ENCODE measurements around the gene CLDN9. TPM values are rescaled to one million over a fixed set of nuclear protein-coding genes. Genes with fewer than 3 reads are reported as not detected.

The CLDN9 gene
- polyA plus RNA-seq, 1 donor from 2014 or later, result not detected

DNA sequence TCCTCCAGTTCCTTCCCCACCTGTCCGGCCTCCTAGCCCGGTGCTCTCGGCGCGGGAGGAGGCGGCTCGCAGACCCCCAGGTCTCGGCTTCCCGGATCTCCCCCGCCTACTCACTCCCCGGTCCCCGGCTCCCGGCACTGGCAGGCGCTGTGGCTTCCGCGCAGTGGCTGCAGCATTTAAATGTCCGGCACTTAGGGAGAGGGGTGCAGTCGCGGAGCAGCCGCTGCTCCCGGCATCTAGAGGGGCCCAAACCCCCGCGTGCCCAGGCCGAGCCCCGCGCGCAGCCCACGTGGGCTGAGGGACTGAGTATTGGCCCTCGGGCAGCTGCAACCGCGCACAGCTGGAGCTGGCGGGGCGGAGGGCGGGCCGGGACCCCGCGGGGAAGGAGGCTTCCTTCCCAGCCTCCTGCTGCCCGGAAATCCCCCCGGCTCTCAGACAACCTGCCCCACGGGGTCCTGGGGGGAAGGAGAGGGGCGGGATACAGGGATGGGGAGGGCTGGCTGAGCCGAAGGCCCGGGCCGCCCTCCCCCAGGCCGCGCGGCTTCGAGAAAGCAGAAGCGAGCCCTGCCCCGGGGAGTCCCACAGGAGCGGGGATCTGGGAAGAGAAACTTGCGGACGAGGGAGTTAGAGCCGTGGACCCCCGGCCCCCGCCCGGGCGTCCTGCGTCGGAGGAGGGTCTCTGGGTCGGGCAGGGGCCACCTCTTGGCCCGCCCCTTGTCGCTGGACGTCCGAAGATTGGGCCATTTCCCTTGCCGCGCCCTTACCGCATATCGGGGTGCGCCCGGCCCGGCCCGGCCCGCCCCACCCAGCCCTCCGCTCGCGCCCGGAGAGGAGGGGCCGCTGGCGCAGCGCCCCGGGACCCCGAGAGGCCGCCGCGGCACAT, 33.3 kb downstream of the CLDN9 start, which contains the start of gene MMP25:
MMP25 (plus strand) TSS at position 804 of the 883 bp plus-strand sequence. CDS start 357 bp downstream, outside the sequence.
- Histone ChIP-seq H3K4me2 (ENCODE audit: low read length) (peak within 1 kb of the TSS; percentile 49), H3K79me2 (replicated peaks; ENCODE audit: insufficient read depth, low read length) (no peaks in the 10 kb centered on the region), H3K27me3 (ENCODE audit: insufficient read depth, low read depth, low read length) (peaks cover 79% of the 10 kb centered on the region), H3K27ac (ENCODE audit: low read length) (no peak within 1 kb of the TSS), H4K20me1 (ENCODE audit: insufficient read depth) (no peaks in the 10 kb centered on the region), H2AFZ (ENCODE audit: low read depth, low read length) (no peak within 1 kb of the TSS), H3K4me3 (ENCODE audit: low read length) (peak within 1 kb of the TSS; percentile 65), H3K9ac (ENCODE audit: low read length) (no peak within 1 kb of the TSS), H3K36me3 (ENCODE audit: insufficient read depth, low read length) (no peaks in the 10 kb centered on the region), H3K9me3 (ENCODE audit: low read length) (no peaks in the 10 kb centered on the region), H3K9me2 (ENCODE audit: insufficient read depth, low read length) (no peaks in the 10 kb centered on the region), H3F3A (ENCODE audit: insufficient read depth, low read length, poor library complexity, severe bottlenecking) (no peaks in the 10 kb centered on the region)
- TF ChIP-seq EP300 (conservative IDR thresholded peaks at IDR 0.05; ENCODE audit: poor library complexity, severe bottlenecking) (no peak), MXI1 (conservative IDR thresholded peaks at IDR 0.05; ENCODE audit: poor library complexity, severe bottlenecking) (peak; percentile 25), POLR2AphosphoS5 (IDR thresholded peaks at IDR 0.05) (peak; percentile 42)

DNA sequence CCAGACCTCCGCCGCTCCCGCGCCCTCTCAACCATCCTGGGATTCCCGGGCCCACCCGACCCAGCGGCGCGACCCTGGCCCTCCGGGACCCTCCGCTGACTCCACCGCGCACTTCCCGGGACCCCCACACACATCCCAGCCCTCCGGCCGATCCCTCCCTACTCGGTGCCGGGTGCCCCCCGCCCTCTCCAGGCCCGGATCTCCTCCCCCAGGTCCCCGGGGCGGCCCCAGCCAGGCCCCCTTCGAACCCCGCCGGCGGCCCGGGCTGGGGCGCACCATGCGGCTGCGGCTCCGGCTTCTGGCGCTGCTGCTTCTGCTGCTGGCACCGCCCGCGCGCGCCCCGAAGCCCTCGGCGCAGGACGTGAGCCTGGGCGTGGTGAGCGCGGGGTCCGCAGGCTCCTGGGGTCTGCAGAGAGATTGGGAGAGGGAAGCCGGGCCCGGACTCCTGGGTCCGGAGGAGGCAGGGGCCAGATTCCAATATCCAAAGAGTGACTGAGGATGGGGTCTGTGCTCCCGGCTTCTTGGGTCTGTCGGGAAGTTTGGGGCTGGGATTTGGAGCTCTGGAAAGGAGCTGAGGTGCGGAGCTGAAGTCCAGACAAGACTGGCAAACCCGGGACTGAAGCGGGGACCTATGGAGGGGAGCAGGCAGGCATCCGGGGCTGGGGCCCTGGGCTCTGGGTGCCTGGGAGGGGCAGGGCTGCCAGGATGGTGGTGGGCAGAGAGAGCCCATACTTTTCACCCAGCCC, 34.1 kb downstream of the CLDN9 start:
- Histone ChIP-seq H3K27me3 (ENCODE audit: insufficient read depth, low read depth, low read length) (peaks cover 75% of the 10 kb centered on the region), H3K27ac (ENCODE audit: low read length) (no peak overlapping the region), H3K4me2 (ENCODE audit: low read length) (no peak overlapping the region), H3K9me3 (ENCODE audit: low read length) (no peaks in the 10 kb centered on the region), H3K4me3 (ENCODE audit: low read length) (peak overlapping the region; percentile 65), H3F3A (ENCODE audit: insufficient read depth, low read length, poor library complexity, severe bottlenecking) (no peaks in the 10 kb centered on the region), H3K36me3 (ENCODE audit: insufficient read depth, low read length) (no peaks in the 10 kb centered on the region), H3K9me2 (ENCODE audit: insufficient read depth, low read length) (no peaks in the 10 kb centered on the region), H4K20me1 (ENCODE audit: insufficient read depth) (no peaks in the 10 kb centered on the region), H2AFZ (ENCODE audit: low read depth, low read length) (no peak overlapping the region), H3K9ac (ENCODE audit: low read length) (no peak overlapping the region), H3K79me2 (replicated peaks; ENCODE audit: insufficient read depth, low read length) (no peaks in the 10 kb centered on the region)
- TF ChIP-seq EZH2 (IDR thresholded peaks at IDR 0.05; ENCODE audit: borderline replicate concordance, insufficient read depth, low read length, poor library complexity, severe bottlenecking) (peak; percentile 68), MXI1 (conservative IDR thresholded peaks at IDR 0.05; ENCODE audit: poor library complexity, severe bottlenecking) (no peak)

DNA sequence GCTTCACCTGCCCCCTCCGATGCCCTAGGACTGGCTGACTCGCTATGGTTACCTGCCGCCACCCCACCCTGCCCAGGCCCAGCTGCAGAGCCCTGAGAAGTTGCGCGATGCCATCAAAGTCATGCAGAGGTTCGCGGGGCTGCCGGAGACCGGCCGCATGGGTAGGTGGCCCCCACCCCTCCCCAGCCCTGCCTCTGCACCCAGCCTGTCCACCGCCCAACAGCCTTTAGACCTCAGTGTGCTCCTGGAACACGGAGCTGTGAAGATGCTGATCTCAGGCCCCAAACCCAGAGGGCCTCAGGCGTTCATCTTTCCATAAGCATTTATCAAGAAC, 34.6 kb downstream of the CLDN9 start:
- Histone ChIP-seq H3K4me3 (ENCODE audit: low read length) (no peak overlapping the region), H3K4me2 (ENCODE audit: low read length) (no peak overlapping the region), H3K27me3 (ENCODE audit: insufficient read depth, low read depth, low read length) (peaks cover 73% of the 10 kb centered on the region)

More for the DNA sequence above, 34.6 kb downstream of the CLDN9 start:
- Histone ChIP-seq H3K9ac (ENCODE audit: low read length) (no peak overlapping the region), H3K79me2 (replicated peaks; ENCODE audit: insufficient read depth, low read length) (no peaks in the 10 kb centered on the region), H3K36me3 (ENCODE audit: insufficient read depth, low read length) (no peaks in the 10 kb centered on the region), H3F3A (ENCODE audit: insufficient read depth, low read length, poor library complexity, severe bottlenecking) (no peaks in the 10 kb centered on the region), H3K9me2 (ENCODE audit: insufficient read depth, low read length) (no peaks in the 10 kb centered on the region), H4K20me1 (ENCODE audit: insufficient read depth) (no peaks in the 10 kb centered on the region), H2AFZ (ENCODE audit: low read depth, low read length) (no peak overlapping the region), H3K27ac (ENCODE audit: low read length) (no peak overlapping the region), H3K9me3 (ENCODE audit: low read length) (no peaks in the 10 kb centered on the region)
- TF ChIP-seq TAF1 (IDR thresholded peaks at IDR 0.05; ENCODE audit: low read depth) (no peak), RAD21 (conservative IDR thresholded peaks at IDR 0.05) (no peak), SMC3 (conservative IDR thresholded peaks at IDR 0.05; ENCODE audit: poor library complexity) (no peak), MXI1 (conservative IDR thresholded peaks at IDR 0.05; ENCODE audit: poor library complexity, severe bottlenecking) (no peak), POLR2AphosphoS5 (IDR thresholded peaks at IDR 0.05) (no peak), EZH2 (IDR thresholded peaks at IDR 0.05; ENCODE audit: borderline replicate concordance, insufficient read depth, low read length, poor library complexity, severe bottlenecking) (no peak), EP300 (conservative IDR thresholded peaks at IDR 0.05; ENCODE audit: poor library complexity, severe bottlenecking) (no peak)
- TF ChIP-seq, protein P1, sequence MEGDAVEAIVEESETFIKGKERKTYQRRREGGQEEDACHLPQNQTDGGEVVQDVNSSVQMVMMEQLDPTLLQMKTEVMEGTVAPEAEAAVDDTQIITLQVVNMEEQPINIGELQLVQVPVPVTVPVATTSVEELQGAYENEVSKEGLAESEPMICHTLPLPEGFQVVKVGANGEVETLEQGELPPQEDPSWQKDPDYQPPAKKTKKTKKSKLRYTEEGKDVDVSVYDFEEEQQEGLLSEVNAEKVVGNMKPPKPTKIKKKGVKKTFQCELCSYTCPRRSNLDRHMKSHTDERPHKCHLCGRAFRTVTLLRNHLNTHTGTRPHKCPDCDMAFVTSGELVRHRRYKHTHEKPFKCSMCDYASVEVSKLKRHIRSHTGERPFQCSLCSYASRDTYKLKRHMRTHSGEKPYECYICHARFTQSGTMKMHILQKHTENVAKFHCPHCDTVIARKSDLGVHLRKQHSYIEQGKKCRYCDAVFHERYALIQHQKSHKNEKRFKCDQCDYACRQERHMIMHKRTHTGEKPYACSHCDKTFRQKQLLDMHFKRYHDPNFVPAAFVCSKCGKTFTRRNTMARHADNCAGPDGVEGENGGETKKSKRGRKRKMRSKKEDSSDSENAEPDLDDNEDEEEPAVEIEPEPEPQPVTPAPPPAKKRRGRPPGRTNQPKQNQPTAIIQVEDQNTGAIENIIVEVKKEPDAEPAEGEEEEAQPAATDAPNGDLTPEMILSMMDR (IDR thresholded peaks at IDR 0.05; ENCODE audit: poor library complexity, severe bottlenecking), result no peak
- TF ChIP-seq, protein P2, sequence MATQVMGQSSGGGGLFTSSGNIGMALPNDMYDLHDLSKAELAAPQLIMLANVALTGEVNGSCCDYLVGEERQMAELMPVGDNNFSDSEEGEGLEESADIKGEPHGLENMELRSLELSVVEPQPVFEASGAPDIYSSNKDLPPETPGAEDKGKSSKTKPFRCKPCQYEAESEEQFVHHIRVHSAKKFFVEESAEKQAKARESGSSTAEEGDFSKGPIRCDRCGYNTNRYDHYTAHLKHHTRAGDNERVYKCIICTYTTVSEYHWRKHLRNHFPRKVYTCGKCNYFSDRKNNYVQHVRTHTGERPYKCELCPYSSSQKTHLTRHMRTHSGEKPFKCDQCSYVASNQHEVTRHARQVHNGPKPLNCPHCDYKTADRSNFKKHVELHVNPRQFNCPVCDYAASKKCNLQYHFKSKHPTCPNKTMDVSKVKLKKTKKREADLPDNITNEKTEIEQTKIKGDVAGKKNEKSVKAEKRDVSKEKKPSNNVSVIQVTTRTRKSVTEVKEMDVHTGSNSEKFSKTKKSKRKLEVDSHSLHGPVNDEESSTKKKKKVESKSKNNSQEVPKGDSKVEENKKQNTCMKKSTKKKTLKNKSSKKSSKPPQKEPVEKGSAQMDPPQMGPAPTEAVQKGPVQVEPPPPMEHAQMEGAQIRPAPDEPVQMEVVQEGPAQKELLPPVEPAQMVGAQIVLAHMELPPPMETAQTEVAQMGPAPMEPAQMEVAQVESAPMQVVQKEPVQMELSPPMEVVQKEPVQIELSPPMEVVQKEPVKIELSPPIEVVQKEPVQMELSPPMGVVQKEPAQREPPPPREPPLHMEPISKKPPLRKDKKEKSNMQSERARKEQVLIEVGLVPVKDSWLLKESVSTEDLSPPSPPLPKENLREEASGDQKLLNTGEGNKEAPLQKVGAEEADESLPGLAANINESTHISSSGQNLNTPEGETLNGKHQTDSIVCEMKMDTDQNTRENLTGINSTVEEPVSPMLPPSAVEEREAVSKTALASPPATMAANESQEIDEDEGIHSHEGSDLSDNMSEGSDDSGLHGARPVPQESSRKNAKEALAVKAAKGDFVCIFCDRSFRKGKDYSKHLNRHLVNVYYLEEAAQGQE (IDR thresholded peaks at IDR 0.05; ENCODE audit: borderline replicate concordance), result no peak

Data from neural cell (in vitro differentiated cells).